Measurements from ENCODE around the gene ALDH3B2.
A peak's percentile ranks its signal among the peaks of the same experiment; 100 is the strongest.

Gene ALDH3B2

DNA sequence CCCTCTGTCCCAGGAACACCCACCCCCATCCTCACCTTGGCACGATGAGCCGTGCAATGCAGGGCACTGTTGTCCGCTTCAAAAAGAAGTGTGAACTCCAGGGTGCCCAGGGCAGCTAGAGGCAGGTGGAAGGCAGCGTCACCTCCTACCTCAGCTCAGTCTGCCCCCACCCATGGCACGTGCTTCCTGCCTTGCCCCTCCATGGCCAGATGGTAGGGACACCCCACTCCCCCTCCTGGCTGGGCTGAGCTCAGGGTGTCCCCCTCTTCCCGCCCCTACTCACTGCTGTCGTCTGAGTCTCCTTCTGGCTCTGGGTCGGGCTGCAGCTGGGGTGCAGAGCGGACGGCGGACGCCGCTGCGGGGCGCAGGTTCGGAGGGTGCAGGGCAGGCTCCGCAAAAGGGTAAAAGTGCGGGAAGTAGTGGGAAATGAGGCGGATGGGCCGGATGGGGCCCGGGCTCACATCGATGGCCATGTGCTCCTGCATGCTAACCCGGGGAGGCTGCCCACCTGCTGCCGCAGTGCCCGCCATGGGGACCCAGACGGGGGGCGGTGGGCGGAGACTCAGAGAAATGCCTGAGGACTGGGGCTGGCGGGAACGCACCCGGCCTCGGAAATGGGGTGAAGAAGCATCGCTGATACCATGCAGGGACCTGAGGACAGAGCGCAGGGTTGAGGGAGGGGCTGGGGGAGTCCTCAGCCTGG, 58.5 kb downstream of the ALDH3B2 start:
- TF ChIP-seq ZNF274 (IDR thresholded peaks at IDR 0.05; ENCODE audit: low read depth, low read length) = no peak
- H3K4me3 ChIP-seq (ENCODE audit: low read length) = no peak overlapping the region

DNA sequence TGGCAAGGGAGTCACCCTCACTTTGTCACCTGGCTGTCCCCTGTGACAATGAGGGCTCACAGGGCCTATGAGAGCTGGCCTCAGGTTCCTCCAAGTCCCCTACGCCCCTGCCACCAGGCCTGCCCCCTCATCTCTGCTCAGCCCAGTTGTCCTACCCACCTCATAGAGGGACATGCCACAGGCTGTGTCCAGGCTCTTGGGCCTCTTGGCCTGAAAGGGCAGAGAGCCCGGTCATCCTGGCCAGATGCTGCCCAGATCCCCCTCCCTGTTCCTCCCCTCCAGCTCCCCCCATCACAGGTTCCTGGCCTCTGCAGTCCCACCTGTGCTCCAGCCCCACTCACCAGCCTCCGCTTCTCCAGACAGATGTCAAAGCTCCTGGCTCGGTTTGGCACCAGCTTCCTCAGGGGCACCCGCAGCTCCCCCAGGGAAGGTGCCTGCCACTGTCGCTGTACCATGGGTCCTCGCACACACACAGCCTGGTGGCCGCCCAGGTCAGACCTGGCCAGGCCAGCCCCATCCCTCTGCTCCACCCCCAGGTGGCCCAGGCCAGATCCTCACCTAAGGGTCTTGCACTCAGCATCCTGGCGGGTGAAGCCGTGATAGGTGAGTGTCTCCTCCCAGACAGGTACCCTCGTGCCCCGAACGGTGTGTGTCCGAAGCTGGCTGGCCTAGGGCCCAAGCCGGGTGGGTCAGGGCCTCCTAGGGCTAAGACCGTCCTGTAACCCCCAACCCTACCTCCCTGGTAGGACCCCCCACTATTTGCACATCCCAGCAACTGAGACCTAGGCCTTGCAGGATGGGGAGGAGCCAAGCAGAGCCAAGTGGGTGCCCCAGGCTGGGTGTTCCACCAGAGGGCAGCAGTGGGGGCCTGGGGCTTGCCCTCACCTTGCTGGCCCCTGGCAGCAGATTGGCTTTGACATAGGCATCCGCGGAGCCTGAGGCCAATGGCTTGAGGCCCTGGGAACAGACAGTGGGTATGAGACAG, 59.4 kb downstream of the ALDH3B2 start:
- no peak for TF ChIP-seq ZNF274 (IDR thresholded peaks at IDR 0.05; ENCODE audit: low read depth, low read length)
- no peak overlapping the region; the same call in 1 of the 2 replicates for H3K4me3 ChIP-seq (ENCODE audit: low read length)

- no peak for TF ChIP-seq ZNF274 (IDR thresholded peaks at IDR 0.05; ENCODE audit: low read depth, low read length)
- peak overlapping the region; percentile 7; the same call in 1 of the 2 replicates for H3K4me3 ChIP-seq (ENCODE audit: low read length)
Observed at GRCh38 chr11:67613960-67614715, 60.3 kb downstream of the ALDH3B2 start.

DNA sequence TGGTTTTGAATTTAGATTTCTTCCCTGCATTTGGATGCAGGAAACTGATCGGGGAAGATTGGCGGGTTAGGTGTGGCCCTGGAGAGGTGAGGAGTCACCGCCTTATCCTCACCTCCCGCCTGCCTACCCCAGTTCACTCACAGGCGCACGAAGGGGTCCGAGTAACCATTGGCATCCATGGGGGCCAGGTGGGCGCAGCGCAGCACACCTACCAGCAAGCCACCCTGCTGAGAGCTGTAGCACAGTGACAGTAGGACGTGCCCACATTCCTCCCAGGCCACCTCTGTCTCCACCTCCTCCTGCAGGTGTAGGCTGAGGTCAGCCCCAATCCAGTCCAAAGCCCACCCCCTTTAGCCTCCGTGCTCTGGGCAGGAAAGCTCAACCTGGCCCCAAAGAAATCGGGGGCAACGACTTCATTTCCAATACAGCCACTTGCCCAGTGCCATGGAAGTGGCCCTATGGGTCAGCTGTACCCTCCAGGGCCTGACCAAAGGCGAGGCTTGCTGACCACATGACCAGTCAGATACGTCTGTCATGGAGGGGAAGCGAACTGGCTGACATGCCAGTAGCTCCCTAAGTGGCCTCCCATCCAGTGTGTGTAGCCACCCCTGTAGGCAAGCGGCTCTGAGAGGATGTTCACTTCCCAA, 61.0 kb downstream of the ALDH3B2 start:
- H3K4me3 ChIP-seq (ENCODE audit: low read length) = no peak overlapping the region
- no peak for TF ChIP-seq ZNF274 (IDR thresholded peaks at IDR 0.05; ENCODE audit: low read depth, low read length)

GRCh38 chr11:67612751-67613150, 61.7 kb downstream of the ALDH3B2 start:
- no peak for TF ChIP-seq ZNF274 (IDR thresholded peaks at IDR 0.05; ENCODE audit: low read depth, low read length)
- no peak overlapping the region for H3K4me3 ChIP-seq (ENCODE audit: low read length)

Data from GM08714 (cell line).